Measurements from ENCODE around the gene MEIOB.
"Not testable (repeated sequence)": the region's sequence is repeated elsewhere in the genome, so short reads cannot be mapped to it uniquely, and the experiment has no call there.

Gene MEIOB

DNA sequence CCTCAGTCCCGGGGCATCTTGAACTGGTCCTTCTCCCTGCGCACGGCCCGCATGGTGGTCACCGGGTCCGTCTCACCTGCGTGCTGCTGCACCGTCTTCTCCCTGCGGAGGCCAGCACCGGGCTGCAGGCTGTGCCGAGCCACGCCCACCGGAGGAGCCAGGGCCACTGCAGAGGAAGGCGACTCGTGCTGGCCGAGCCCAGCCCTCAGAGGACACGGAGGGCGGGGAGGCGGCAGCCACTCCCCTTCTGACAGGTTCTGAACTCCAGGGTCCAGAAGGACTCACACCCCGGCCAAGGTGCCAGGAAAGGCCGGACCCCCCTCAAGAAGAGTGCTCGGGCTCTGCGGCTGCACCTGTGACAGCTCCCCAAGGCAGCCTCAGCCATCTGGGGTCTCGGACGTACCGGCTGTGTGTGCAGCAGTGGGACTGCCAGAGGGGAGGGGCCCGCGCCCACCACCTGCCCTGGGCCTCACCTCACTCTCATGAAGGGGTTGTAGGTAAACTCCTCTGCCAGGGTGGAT is 62.6 kb downstream of the MEIOB start:
- no peak for DNase-seq

DNA sequence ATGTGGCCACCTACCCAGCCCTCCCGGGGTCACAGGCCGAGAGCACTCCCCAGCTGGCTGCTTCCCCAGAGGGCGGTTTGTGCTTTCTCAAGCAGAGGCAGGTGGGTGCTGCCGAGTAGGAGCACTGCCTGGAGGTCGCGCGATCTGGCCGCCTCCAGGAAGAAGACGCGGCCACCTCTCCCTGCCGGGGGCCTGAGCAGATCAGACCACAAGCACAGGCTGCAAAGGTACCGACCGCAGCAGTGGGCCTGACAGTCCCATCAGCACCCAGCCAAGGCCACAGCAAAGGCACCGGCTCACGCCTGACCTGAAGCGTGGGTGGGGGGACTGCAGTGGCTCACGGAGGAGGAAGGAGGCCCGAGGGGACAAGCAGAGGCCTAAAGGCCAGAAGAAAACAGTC is 63.3 kb downstream of the MEIOB start:
- DNase-seq: no peak

DNA sequence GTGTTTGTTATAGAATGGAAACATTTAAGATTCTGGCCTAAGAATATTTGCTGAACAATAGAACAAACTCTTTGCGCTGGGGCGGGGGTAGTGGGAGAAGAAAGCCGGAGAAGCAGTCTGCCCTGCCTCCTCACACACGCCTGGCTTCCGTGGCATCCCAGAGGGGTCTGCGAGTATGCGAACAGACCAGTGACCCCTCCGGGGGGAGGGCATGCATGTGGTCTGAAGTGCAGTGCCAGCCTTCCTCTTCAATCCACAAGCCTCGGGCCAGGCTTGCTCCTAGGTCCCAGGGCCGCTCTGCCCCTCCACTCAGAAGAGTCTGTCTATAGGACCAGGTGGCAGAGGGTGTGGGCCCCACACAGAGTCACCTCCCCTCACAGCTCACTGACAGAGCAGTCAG is 64.3 kb downstream of the MEIOB start:
- no peak for DNase-seq

- DNase-seq: no peak
Observed at GRCh38 chr16:1800701-1801100, 71.3 kb downstream of the MEIOB start.

GRCh38 chr16:1799263-1799662 is 72.7 kb downstream of the MEIOB start:
- not testable (repeated sequence) for DNase-seq

DNA sequence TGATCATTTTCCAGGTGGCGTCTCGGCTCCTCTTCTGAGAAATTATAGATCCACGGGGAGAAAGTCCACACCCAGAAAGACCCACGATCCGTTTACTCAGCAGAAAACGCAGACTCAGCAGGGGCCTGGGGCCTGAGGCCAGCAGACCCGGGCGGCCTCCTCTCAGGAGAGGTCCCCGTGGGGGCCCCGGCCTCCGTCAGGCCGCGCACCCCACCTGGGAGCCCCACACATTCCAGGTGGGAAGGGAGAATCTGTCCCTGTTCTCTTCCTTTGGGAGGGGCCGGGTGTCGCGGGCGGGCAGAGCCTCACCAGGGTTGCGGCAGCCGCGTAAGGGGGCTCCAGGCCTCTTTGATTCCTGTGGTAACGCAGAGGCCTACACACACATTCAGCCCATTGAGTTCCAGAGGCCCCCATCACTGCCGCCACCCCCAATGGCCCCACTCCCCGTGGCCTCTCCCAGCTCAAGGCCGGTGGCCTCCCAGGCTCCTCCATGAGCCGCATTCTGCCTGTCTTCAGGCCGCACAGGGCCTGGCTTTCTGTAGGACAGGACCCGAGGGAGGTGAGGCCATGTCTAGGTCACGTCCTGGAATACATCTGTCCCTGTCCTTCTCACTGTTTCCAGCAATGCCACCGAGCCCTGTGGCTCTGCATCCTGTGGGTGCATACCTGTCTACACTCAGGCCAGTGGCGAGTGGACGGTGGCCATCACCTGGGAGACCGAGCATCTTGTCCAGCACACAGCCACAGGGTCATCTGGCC is 76.9 kb downstream of the MEIOB start:
- DNase-seq: no peak

- DNase-seq: no peak
Observed at GRCh38 chr16:1794221-1794871, 77.6 kb downstream of the MEIOB start.

GRCh38 chr16:1793578-1794220 is 78.3 kb downstream of the MEIOB start, which contains the start of gene IGFALS:
Gene IGFALS, minus strand, starts transcription at chr16:1793705. Its CDS starts 53 bp downstream, at chr16:1793652.
- no peak for DNase-seq

GRCh38 chr16:1792836-1793577 is 79.0 kb downstream of the MEIOB start:
- DNase-seq: no peak

GRCh38 chr16:1791943-1792812 is 79.8 kb downstream of the MEIOB start:
- DNase-seq: no peak

- no peak for DNase-seq
Observed at GRCh38 chr16:1791256-1791942, 80.6 kb downstream of the MEIOB start.

GRCh38 chr16:1790611-1791255 is 81.2 kb downstream of the MEIOB start:
- no peak for DNase-seq

DNA sequence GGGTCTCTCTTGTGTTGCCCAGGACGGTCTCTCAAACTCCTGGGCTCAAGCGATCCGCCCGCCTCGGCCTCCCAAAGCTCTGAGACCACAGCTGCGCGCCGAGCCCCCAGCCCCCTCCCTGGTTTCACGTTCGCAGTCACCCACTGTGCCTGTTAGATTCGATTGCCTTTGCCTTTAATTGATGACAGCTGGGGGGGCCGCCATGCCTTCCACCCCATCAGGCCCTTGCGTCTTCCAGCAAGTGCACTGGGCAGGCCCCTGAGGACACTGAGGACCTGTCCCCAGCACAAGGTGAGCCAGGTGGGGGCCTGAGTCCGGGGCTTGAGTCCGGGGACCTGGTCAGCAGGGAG is 81.7 kb downstream of the MEIOB start:
- no peak for DNase-seq

- no peak for DNase-seq
Observed at GRCh38 chr16:1789643-1790045, 82.3 kb downstream of the MEIOB start.

DNA sequence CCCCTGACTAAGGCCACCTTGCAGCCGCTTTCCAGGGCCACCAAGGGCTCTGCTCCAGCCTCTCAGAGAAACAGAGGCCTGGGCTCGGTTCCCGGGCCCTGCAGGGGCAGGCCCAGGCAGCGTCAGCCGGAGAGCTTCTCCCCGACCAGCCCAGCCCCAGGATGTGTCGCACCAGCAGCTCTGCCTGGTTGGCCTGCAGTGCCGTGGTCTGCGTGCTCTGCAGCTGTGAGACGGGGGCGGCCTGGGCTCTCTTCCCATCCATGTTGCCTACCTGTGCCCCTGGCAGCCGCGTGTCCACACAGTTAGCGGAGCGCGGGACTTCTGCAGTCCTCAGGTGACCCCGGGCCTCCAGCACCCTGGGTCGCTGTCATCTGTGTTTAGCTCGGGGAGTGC is 83.3 kb downstream of the MEIOB start:
- DNase-seq: no peak

GRCh38 chr16:1788095-1788707 is 83.8 kb downstream of the MEIOB start:
- no peak for DNase-seq

- no peak for DNase-seq
Observed at GRCh38 chr16:1787322-1788094, 84.5 kb downstream of the MEIOB start.

- no peak for DNase-seq
Observed at GRCh38 chr16:1787056-1787321, 85.0 kb downstream of the MEIOB start.

DNA sequence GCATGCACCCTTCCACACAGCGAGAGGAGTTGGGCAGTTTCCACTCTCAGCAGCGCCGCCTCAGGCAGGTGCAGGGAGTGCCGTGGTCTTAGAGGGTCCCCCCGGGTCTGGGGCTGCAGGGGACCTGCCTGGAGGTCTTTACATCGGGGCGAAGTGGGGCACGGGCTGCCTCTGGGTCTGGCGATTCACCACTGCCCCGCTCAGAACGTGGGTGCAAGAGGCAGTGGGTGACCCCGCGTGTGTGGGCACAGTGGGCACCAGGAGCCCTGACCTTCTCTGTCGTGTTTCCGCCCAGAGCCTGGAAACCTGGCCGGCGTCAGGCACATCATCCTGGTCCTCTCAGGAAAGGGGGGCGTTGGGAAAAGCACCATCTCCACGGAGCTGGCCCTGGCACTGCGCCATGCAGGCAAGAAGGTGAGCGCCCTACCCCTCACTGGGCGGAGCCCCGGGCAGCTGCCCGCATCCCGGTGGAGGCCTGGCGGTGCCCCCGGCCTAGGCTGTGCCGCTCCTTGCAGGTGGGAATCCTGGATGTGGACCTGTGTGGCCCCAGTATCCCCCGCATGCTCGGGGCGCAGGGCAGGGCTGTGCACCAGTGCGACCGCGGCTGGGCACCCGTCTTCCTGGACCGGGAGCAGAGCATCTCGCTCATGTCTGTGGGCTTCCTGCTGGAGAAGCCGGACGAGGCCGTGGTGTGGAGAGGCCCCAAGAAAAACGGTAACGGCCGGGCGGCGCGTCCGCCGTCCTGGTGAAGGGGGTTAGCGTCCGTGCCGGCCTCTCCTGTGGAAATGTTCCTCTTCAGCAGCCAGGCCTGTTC is 85.5 kb downstream of the MEIOB start:
- DNase-seq: no peak

Measured in NCI-H1105 treated with DMSO at 0.1 percent for 48 hours (cell line).